Neural cell (in vitro differentiated cells): Measurements from ENCODE around the gene C2CD4A. TPM values are rescaled to one million over a fixed set of nuclear protein-coding genes. Genes with fewer than 3 reads are reported as not detected.

Experiments
- H2AFZ ChIP-seq: fragments of 200-600, 300-800 bp; sonication (generic), shearing (Covaris generic); 2 replicates; pipeline ENCODE4 v1.6.0; 2014; ENCODE audit warnings: low read depth, mild to moderate bottlenecking, antibody characterized with exemption, low read length, moderate library complexity
- H3F3A ChIP-seq: fragments of 200-600 bp; shearing (Covaris generic); 2 replicates; pipeline ENCODE4 v1.6.1; 2016; ENCODE audit warnings: mild to moderate bottlenecking, moderate library complexity, mixed read lengths, antibody characterized with exemption, low read length; ENCODE audit not compliant: insufficient read depth, poor library complexity, severe bottlenecking
- H3K27ac ChIP-seq: fragments of 200-600, 300-800 bp; sonication (generic), shearing (Covaris generic); 2 replicates; pipeline ENCODE4 v1.5.1; 2014; ENCODE audit warnings: mild to moderate bottlenecking, low read length, moderate library complexity
- H3K27me3 ChIP-seq: fragments of 300-800, 200-600 bp; sonication (generic), shearing (Covaris generic); 2 replicates; pipeline ENCODE4 v1.6.0; 2014; ENCODE audit warnings: mild to moderate bottlenecking, low read depth, low read length, moderate library complexity; ENCODE audit not compliant: insufficient read depth
- H3K36me3 ChIP-seq: fragments of 300-800, 200-600 bp; sonication (generic), shearing (Covaris generic); 2 replicates; pipeline ENCODE4 v1.5.1; 2014; ENCODE audit warnings: mild to moderate bottlenecking, antibody characterized with exemption, low read length, moderate library complexity; ENCODE audit not compliant: insufficient read depth
- H3K4me2 ChIP-seq: fragments of 300-800, 200-600 bp; sonication (generic), shearing (Covaris generic); 2 replicates; pipeline ENCODE4 v1.6.0; 2014; ENCODE audit warnings: mild to moderate bottlenecking, low read length
- H3K4me3 ChIP-seq: fragments of 300-800, 200-600 bp; sonication (generic), shearing (Covaris generic); 2 replicates; pipeline ENCODE4 v1.5.1; 2014; ENCODE audit warnings: mild to moderate bottlenecking, low read length, moderate library complexity
- H3K79me2 ChIP-seq: fragments of 200-600 bp; shearing (Covaris generic); replicated peaks from 2 replicates; pipeline ENCODE4 v1.6.0; 2014; ENCODE audit warnings: mild to moderate bottlenecking, low read length, moderate library complexity; ENCODE audit not compliant: insufficient read depth
- H3K9ac ChIP-seq: fragments of 300-800, 200-600 bp; sonication (generic), shearing (Covaris generic); 2 replicates; pipeline ENCODE4 v1.6.1; 2016; ENCODE audit warnings: mild to moderate bottlenecking, low read length, mixed read lengths
- H3K9me2 ChIP-seq: fragments of 200-600 bp; shearing (Covaris generic); 2 replicates; pipeline ENCODE4 v1.6.1; 2016; ENCODE audit warnings: mild to moderate bottlenecking, low read length, mixed read lengths; ENCODE audit not compliant: insufficient read depth
- H3K9me3 ChIP-seq: fragments of 200-600, 300-800 bp; sonication (generic), shearing (Covaris generic); 2 replicates; pipeline ENCODE4 v1.6.1; 2016; ENCODE audit warnings: mild to moderate bottlenecking, mixed run types, low read length, moderate library complexity, mixed read lengths
- H4K20me1 ChIP-seq: fragments of 200-600 bp; shearing (Covaris generic); 2 replicates; pipeline ENCODE4 v1.6.1; 2016; ENCODE audit warnings: mild to moderate bottlenecking, mixed run types; ENCODE audit not compliant: insufficient read depth
- EP300 ChIP-seq: fragments of 450-650 bp; conservative IDR thresholded peaks from 2 replicates; pipeline ENCODE4 v1.6.1; 2014; ENCODE audit warnings: antibody characterized with exemption, mild to moderate bottlenecking, moderate library complexity; ENCODE audit not compliant: poor library complexity, severe bottlenecking
- EZH2 ChIP-seq: fragments of 200-600, 300-800 bp; shearing (Covaris generic), sonication (generic); IDR thresholded peaks from 2 replicates; pipeline ENCODE4 v1.6.1; 2014; ENCODE audit warnings: antibody characterized with exemption, low read length, borderline replicate concordance, mild to moderate bottlenecking; ENCODE audit not compliant: insufficient read depth, poor library complexity, severe bottlenecking
- MXI1 ChIP-seq: fragments of 450-650 bp; conservative IDR thresholded peaks from 2 replicates; pipeline ENCODE4 v1.6.1; 2014; ENCODE audit warnings: antibody characterized with exemption, mild to moderate bottlenecking; ENCODE audit not compliant: poor library complexity, severe bottlenecking
- POLR2AphosphoS5 ChIP-seq: IDR thresholded peaks from 2 replicates; pipeline ENCODE4 v1.6.1; 2012
- RAD21 ChIP-seq: fragments of 450-650 bp; conservative IDR thresholded peaks from 2 replicates; pipeline ENCODE4 v1.6.1; 2014; ENCODE audit warnings: antibody characterized with exemption, mild to moderate bottlenecking, moderate library complexity
- SMC3 ChIP-seq: fragments of 450-650 bp; conservative IDR thresholded peaks from 2 replicates; pipeline ENCODE4 v1.6.1; 2014; ENCODE audit warnings: antibody characterized with exemption, mild to moderate bottlenecking, moderate library complexity; ENCODE audit not compliant: poor library complexity
- TAF1 ChIP-seq: IDR thresholded peaks from 2 replicates; pipeline ENCODE4 v1.6.1; 2012; ENCODE audit warnings: low read depth
- polyA plus RNA-seq: library from polyadenylated mRNA; depleted of rRNA; stranded (reverse); fragments of >200 nt; gene quantifications from 2 replicates; pipeline ENCODE4 v1.2.3, GENCODE V29; 2014
- TF ChIP-seq, protein P1 (sequence below): fragments of 450-650 bp; IDR thresholded peaks from 2 replicates; pipeline ENCODE4 v1.5.1; 2014; ENCODE audit warnings: antibody characterized with exemption, mild to moderate bottlenecking, moderate library complexity; ENCODE audit not compliant: poor library complexity, severe bottlenecking
- TF ChIP-seq, protein P2 (sequence below): IDR thresholded peaks from 2 replicates; pipeline ENCODE4 v1.6.1; 2012; ENCODE audit warnings: borderline replicate concordance

C2CD4A gene
- polyA plus RNA-seq, 1 donor from 2014 or later: not detected

DNA sequence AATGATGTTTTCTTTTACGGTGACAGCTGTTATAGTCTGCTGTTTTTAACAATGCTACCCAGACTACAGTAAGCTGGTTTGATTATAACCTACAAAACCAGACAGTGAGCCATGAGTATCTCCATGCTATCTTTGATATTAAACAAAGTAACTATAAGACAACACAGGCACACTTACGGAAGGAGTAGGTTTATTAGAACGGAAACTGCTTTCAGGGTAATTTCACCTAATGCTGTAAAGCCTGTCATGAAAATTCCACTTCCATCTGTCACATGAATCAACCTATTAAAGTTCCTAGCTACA is 39.6 kb upstream of the C2CD4A start:
- Histone ChIP-seq H3K79me2 (no peaks in the 10 kb centered on the region), H3K36me3 (no peaks in the 10 kb centered on the region)
- TF ChIP-seq TAF1 (no peak), RAD21 (no peak), POLR2AphosphoS5 (no peak), EP300 (no peak), MXI1 (no peak), SMC3 (no peak), EZH2 (no peak)
- TF ChIP-seq, protein P1, sequence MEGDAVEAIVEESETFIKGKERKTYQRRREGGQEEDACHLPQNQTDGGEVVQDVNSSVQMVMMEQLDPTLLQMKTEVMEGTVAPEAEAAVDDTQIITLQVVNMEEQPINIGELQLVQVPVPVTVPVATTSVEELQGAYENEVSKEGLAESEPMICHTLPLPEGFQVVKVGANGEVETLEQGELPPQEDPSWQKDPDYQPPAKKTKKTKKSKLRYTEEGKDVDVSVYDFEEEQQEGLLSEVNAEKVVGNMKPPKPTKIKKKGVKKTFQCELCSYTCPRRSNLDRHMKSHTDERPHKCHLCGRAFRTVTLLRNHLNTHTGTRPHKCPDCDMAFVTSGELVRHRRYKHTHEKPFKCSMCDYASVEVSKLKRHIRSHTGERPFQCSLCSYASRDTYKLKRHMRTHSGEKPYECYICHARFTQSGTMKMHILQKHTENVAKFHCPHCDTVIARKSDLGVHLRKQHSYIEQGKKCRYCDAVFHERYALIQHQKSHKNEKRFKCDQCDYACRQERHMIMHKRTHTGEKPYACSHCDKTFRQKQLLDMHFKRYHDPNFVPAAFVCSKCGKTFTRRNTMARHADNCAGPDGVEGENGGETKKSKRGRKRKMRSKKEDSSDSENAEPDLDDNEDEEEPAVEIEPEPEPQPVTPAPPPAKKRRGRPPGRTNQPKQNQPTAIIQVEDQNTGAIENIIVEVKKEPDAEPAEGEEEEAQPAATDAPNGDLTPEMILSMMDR: no peak
- TF ChIP-seq, protein P2, sequence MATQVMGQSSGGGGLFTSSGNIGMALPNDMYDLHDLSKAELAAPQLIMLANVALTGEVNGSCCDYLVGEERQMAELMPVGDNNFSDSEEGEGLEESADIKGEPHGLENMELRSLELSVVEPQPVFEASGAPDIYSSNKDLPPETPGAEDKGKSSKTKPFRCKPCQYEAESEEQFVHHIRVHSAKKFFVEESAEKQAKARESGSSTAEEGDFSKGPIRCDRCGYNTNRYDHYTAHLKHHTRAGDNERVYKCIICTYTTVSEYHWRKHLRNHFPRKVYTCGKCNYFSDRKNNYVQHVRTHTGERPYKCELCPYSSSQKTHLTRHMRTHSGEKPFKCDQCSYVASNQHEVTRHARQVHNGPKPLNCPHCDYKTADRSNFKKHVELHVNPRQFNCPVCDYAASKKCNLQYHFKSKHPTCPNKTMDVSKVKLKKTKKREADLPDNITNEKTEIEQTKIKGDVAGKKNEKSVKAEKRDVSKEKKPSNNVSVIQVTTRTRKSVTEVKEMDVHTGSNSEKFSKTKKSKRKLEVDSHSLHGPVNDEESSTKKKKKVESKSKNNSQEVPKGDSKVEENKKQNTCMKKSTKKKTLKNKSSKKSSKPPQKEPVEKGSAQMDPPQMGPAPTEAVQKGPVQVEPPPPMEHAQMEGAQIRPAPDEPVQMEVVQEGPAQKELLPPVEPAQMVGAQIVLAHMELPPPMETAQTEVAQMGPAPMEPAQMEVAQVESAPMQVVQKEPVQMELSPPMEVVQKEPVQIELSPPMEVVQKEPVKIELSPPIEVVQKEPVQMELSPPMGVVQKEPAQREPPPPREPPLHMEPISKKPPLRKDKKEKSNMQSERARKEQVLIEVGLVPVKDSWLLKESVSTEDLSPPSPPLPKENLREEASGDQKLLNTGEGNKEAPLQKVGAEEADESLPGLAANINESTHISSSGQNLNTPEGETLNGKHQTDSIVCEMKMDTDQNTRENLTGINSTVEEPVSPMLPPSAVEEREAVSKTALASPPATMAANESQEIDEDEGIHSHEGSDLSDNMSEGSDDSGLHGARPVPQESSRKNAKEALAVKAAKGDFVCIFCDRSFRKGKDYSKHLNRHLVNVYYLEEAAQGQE: no peak

DNA sequence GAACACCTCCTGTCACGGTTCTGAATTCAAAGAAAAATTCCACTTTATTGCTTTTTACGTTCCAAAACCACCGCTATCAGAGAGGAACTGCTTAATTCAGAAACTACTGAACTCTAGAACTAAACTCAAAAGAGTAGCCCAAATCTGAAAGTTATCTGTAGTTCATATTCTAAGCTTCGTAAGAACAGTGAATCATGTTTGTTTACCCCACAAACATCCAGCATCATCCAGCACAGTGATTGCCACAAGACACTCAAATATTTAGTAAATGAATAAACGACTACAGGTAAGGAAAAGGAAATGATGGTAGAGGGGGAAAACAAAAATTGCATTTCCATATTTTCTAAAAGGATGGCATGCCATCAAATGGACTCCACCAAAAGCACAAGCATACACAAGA is 38.9 kb upstream of the C2CD4A start:
- H3K79me2 ChIP-seq: no peaks in the 10 kb centered on the region
- no peaks in the 10 kb centered on the region for H3K36me3 ChIP-seq
- no peak overlapping the region for H3K4me2 ChIP-seq
- no peak overlapping the region for H3K9ac ChIP-seq
- H3K27ac ChIP-seq: no peak overlapping the region
- no peak for TF ChIP-seq RAD21
- TF ChIP-seq TAF1: no peak
- no peak for TF ChIP-seq POLR2AphosphoS5
- TF ChIP-seq EZH2: no peak
- no peak for TF ChIP-seq EP300
- no peak for TF ChIP-seq MXI1
- TF ChIP-seq, protein P2: no peak
- TF ChIP-seq, protein P1: no peak
- TF ChIP-seq SMC3: no peak
- no peaks in the 10 kb centered on the region for H3F3A ChIP-seq
- H3K9me3 ChIP-seq: no peaks in the 10 kb centered on the region
- H2AFZ ChIP-seq: no peak overlapping the region
- no peak overlapping the region for H3K4me3 ChIP-seq
- H3K9me2 ChIP-seq: no peaks in the 10 kb centered on the region
- H3K27me3 ChIP-seq: no peaks in the 10 kb centered on the region
- no peaks in the 10 kb centered on the region for H4K20me1 ChIP-seq

More for the DNA sequence above, 39.6 kb upstream of the C2CD4A start:
- Histone ChIP-seq H2AFZ (no peak overlapping the region), H4K20me1 (no peaks in the 10 kb centered on the region), H3K9me2 (no peaks in the 10 kb centered on the region), H3K27me3 (no peaks in the 10 kb centered on the region), H3K4me3 (no peak overlapping the region), H3K4me2 (no peak overlapping the region), H3K9me3 (no peaks in the 10 kb centered on the region), H3K27ac (no peak overlapping the region), H3F3A (no peaks in the 10 kb centered on the region), H3K9ac (no peak overlapping the region)
